ENCODE results near the gene RPL10A.

The RPL10A gene

DNA sequence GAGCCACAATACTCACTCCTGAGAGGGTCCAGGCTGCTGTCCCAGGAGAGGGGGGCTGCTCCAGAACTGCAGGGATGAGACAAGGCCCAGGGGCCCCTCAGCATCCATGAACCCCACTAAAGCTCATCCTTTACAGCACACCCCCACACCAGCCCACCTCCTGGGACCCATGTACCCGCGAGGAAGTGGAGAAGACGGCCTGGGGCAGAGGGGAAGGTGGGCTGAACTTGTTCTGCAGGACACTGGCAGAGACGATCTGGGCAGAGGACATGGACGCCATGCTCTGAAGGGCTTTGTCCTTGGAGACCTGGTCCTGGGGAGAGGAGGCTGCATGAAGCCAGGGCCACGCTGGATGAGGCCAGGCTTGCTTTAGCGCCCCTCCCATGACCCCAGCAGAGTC is 10.1 kb downstream of the RPL10A start:
- TF ChIP-seq EZH2 (IDR thresholded peaks at IDR 0.05; ENCODE audit: borderline replicate concordance, low read length): no peak
- TF ChIP-seq, protein P1, sequence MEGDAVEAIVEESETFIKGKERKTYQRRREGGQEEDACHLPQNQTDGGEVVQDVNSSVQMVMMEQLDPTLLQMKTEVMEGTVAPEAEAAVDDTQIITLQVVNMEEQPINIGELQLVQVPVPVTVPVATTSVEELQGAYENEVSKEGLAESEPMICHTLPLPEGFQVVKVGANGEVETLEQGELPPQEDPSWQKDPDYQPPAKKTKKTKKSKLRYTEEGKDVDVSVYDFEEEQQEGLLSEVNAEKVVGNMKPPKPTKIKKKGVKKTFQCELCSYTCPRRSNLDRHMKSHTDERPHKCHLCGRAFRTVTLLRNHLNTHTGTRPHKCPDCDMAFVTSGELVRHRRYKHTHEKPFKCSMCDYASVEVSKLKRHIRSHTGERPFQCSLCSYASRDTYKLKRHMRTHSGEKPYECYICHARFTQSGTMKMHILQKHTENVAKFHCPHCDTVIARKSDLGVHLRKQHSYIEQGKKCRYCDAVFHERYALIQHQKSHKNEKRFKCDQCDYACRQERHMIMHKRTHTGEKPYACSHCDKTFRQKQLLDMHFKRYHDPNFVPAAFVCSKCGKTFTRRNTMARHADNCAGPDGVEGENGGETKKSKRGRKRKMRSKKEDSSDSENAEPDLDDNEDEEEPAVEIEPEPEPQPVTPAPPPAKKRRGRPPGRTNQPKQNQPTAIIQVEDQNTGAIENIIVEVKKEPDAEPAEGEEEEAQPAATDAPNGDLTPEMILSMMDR (IDR thresholded peaks at IDR 0.05; ENCODE audit: low read length): no peak
- Histone ChIP-seq H3K9me2 (ENCODE audit: low read depth, low read length) (no peaks in the 10 kb centered on the region), H3K36me3 (ENCODE audit: insufficient read depth, low read length) (peaks cover 12% of the 10 kb centered on the region), H3K9me3 (ENCODE audit: low read length) (no peaks in the 10 kb centered on the region), H3F3A (ENCODE audit: insufficient read depth, low read length) (0 out of 2 replicates have a peak, but pooled peaks cover 2% of the 10 kb centered on the region), H3K4me3 (ENCODE audit: low read depth, low read length, poor library complexity, severe bottlenecking) (no peak overlapping the region), H3K9ac (ENCODE audit: low read length) (no peak overlapping the region), H3K4me1 (ENCODE audit: insufficient read depth, low read length, severe bottlenecking) (no peaks in the 10 kb centered on the region), H2AFZ (ENCODE audit: low read length) (no peak overlapping the region), H3K27me3 (ENCODE audit: insufficient read depth, low read length) (0 out of 2 replicates have a peak, but pooled peaks cover 4% of the 10 kb centered on the region), H3K27ac (ENCODE audit: low read depth, low read length, poor library complexity, severe bottlenecking) (no peak overlapping the region), H3K79me2 (ENCODE audit: insufficient read depth, low read length) (no peaks in the 10 kb centered on the region), H3K4me2 (ENCODE audit: low read length) (no peak overlapping the region), H4K20me1 (ENCODE audit: insufficient read depth, low read length) (no peaks in the 10 kb centered on the region)

DNA sequence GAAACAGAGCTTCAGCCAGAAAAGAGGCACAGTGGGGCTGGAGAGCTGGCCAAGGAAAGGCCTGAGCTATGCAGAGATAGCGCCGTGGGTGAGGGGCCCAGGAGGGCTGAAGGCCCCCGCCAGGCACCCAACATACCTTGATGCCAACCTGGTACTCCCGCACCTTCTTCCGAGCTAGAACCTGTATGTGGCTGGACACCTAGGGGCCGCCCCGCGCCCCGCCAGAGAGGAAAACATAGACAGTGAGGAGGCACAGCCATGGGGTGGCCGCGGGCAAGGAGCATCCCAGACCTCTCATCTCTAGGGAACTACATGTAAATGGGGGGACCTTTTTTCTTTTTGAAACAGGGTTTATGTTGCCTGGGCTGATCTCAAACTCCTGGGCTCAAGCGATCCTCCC is 12.0 kb downstream of the RPL10A start:
- H3K36me3 ChIP-seq (ENCODE audit: insufficient read depth, low read length): peaks cover 2% of the 10 kb centered on the region; the same call in 1 of the 2 replicates
- peaks cover 4% of the 10 kb centered on the region; the same call in 1 of the 2 replicates for H3K27me3 ChIP-seq (ENCODE audit: insufficient read depth, low read length)
- H3K27ac ChIP-seq (ENCODE audit: low read depth, low read length, poor library complexity, severe bottlenecking): no peak overlapping the region
- H3K9ac ChIP-seq (ENCODE audit: low read length): no peak overlapping the region
- H3K4me2 ChIP-seq (ENCODE audit: low read length): no peak overlapping the region
- H2AFZ ChIP-seq (ENCODE audit: low read length): no peak overlapping the region
- no peak overlapping the region for H3K4me3 ChIP-seq (ENCODE audit: low read depth, low read length, poor library complexity, severe bottlenecking)
- no peaks in the 10 kb centered on the region for H3K79me2 ChIP-seq (ENCODE audit: insufficient read depth, low read length)
- H3K9me3 ChIP-seq (ENCODE audit: low read length): no peaks in the 10 kb centered on the region
- H3K9me2 ChIP-seq (ENCODE audit: low read depth, low read length): no peaks in the 10 kb centered on the region
- no peaks in the 10 kb centered on the region for H3F3A ChIP-seq (ENCODE audit: insufficient read depth, low read length)
- no peaks in the 10 kb centered on the region for H3K4me1 ChIP-seq (ENCODE audit: insufficient read depth, low read length, severe bottlenecking)
- no peak for TF ChIP-seq EZH2 (IDR thresholded peaks at IDR 0.05; ENCODE audit: borderline replicate concordance, low read length)
- TF ChIP-seq, protein P1 (IDR thresholded peaks at IDR 0.05; ENCODE audit: low read length): no peak
- no peaks in the 10 kb centered on the region for H4K20me1 ChIP-seq (ENCODE audit: insufficient read depth, low read length)

DNA sequence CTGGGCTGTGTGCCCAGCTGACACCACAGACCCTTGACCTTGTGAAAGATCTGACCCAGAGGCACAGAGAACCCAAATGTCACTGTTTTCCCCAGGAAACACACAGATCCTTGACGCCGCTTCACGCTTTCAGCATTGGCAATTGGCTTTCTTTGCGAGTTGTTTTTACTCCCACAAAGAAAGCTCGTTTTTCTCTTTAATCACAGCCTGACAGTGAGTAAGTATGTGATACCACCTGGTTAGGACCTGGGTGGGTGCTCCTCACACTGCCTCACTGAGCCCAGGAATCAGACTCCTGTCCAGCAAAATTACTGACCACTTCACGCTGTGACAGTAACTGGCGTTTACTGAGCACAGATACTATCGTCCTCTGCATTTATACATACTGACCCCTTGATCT is 13.0 kb downstream of the RPL10A start:
- H3K36me3 ChIP-seq (ENCODE audit: insufficient read depth, low read length): no peaks in the 10 kb centered on the region
- peaks cover 4% of the 10 kb centered on the region; the same call in 1 of the 2 replicates for H3K27me3 ChIP-seq (ENCODE audit: insufficient read depth, low read length)
- no peaks in the 10 kb centered on the region for H3K4me1 ChIP-seq (ENCODE audit: insufficient read depth, low read length, severe bottlenecking)
- H2AFZ ChIP-seq (ENCODE audit: low read length): no peak overlapping the region
- H3K9me3 ChIP-seq (ENCODE audit: low read length): no peaks in the 10 kb centered on the region
- no peak overlapping the region for H3K27ac ChIP-seq (ENCODE audit: low read depth, low read length, poor library complexity, severe bottlenecking)
- H3K9ac ChIP-seq (ENCODE audit: low read length): no peak overlapping the region
- no peak overlapping the region for H3K4me2 ChIP-seq (ENCODE audit: low read length)
- H3F3A ChIP-seq (ENCODE audit: insufficient read depth, low read length): no peaks in the 10 kb centered on the region
- no peaks in the 10 kb centered on the region for H3K9me2 ChIP-seq (ENCODE audit: low read depth, low read length)
- no peak overlapping the region for H3K4me3 ChIP-seq (ENCODE audit: low read depth, low read length, poor library complexity, severe bottlenecking)
- no peaks in the 10 kb centered on the region for H3K79me2 ChIP-seq (ENCODE audit: insufficient read depth, low read length)
- TF ChIP-seq, protein P1 (IDR thresholded peaks at IDR 0.05; ENCODE audit: low read length): no peak
- no peak for TF ChIP-seq EZH2 (IDR thresholded peaks at IDR 0.05; ENCODE audit: borderline replicate concordance, low read length)
- no peaks in the 10 kb centered on the region for H4K20me1 ChIP-seq (ENCODE audit: insufficient read depth, low read length)

Measured in OCI-LY1 (cell line).